SIG-M5 treated with dmso at 0.1 percent for 504 hours (cell line): ENCODE measurements around the gene CPSF4L.

Source experiments
- DNase-seq: peaks from one replicate; lab custom pipeline; 2025; ENCODE audit not compliant: unreplicated experiment; lab: John Stamatoyannopoulos, UW

The CPSF4L gene

GRCh38 chr17:73205459-73205961 is 56.2 kb downstream of the CPSF4L start:
- no peak for DNase-seq

GRCh38 chr17:73203788-73204479 is 57.7 kb downstream of the CPSF4L start:
- DNase-seq, result no peak

DNA sequence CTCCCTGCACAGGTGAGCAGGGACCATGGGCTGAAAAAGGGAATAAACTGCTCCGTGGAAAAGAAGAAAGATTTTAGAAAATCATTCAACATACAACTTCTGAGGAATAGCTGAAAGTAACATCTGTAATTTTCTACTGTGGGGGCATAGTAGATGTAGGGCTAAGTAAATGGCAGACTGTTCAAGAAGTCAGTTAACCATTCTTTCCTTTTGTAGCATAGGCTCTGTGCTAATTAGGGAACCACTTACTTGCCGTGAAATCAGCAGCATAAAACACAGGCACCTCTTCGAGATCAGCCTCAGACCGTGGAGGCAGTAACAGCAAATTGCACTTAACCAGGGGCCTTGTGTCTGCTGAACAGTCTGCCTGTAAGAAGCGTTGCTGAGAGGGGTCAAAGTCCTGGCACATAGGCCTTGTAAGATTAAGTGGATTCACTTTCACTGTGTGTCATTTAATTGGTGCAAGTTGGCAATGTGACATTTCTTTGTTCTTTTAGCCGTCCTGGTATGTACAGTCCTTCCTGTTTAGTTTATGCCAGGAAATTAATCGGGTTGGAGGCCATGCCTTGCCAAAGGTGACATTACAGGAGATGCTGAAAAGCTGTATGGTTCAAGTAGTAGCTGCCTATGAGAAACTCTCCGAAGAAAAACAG is 58.4 kb downstream of the CPSF4L start:
- DNase-seq, result no peak

DNA sequence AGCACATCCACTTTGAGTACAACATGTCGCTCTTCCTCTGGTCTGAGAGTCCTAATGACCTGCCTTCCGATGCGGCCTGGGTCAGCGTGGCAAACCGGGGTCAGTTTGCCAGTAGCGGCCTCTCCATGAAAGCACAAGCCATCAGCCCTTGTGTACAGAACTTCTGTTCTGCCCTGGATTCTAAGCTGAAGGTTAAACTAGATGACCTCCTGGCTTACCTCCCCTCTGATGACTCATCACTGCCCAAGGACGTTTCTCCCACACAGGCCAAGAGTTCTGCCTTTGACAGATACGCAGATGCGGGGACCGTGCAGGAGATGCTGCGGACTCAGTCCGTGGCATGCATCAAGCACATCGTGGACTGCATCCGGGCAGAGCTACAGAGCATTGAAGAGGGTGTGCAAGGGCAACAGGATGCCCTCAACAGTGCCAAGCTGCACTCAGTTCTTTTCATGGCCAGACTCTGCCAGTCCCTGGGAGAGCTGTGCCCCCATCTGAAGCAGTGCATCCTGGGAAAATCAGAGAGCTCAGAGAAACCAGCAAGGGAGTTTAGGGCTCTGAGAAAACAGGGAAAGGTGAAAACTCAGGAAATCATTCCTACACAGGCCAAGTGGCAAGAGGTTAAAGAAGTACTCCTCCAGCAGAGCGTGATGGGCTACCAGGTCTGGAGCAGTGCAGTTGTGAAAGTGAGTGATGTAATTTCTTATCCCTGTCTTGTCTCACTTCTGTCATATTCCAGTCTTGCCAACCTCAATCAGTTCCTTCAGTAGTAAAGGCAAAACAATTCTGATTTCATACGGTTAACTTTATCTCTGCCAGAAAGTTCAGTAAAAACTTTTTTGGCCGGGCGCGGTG is 60.2 kb downstream of the CPSF4L start:
- no peak for DNase-seq

- no peak for DNase-seq
Observed at GRCh38 chr17:73200476-73200875, 61.2 kb downstream of the CPSF4L start.

DNA sequence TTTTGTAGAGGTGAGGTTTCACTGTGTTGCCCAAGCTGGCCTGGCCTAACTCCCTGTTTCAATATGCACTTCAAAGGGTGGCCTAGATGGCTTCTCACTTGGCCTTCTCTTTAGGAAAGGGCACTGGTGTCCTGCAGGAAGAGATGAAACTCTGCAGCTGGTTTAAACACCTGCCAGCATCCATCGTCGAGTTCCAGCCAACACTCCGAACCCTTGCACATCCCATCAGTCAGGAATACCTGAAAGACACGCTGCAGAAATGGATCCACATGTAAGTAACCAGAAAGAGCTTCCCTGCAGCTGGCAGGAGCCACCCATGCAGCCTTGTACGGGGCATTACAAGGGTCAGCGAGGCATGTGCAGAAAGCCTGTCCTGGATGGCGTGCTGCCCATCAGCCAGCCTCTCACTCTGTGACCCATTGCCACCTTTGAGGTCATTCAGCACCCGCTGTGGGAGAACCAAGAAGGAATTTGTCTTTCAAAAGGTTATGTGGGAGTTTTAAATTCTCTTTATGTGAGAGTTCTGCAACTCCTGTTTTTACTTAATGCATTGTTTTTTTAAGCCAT is 61.8 kb downstream of the CPSF4L start:
- DNase-seq, result no peak

GRCh38 chr17:73198930-73199260 is 62.8 kb downstream of the CPSF4L start:
- no peak for DNase-seq
